Colon (tissue), 2 donors: ENCODE results near the gene SRRM3.
"Not testable (repeated sequence)": the region's sequence is repeated elsewhere in the genome, so short reads cannot be mapped to it uniquely, and the experiment has no call there.

Source experiments
- FAIRE-seq: peaks from 2 replicates; lab custom pipeline; 2012; peaks lifted over from hg19 to GRCh38; lab: Jason Lieb, UNC
- donor health status: control.
- donor health status: control.

SRRM3 gene

DNA sequence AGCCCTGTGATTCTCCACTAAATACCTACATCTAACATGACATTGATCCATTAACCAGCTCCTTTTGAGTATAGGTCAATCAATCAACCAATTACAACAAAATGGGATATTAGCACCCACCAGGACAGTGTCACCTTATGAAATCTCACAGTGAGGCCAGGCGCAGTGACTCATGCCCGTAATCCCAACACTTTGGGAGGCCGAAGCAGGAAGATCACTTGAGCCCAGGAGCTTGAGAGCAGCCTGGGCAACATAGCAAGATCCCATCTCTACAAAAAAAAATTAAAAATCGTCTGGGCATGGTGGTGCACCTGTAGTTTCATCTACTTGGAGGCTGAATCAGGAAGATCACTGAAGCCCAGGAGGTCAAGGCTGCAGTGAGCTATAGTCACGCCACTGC lies 28.5 kb downstream of the SRRM3 start:
- FAIRE-seq: no peak

- FAIRE-seq: no peak
Observed at GRCh38 chr7:76231071-76231470, 29.4 kb downstream of the SRRM3 start.

GRCh38 chr7:76231583-76231982 lies 29.9 kb downstream of the SRRM3 start:
- FAIRE-seq: no peak

- no peak for FAIRE-seq
Observed at GRCh38 chr7:76232698-76233097, 31.0 kb downstream of the SRRM3 start.

GRCh38 chr7:76233538-76234281 lies 32.0 kb downstream of the SRRM3 start:
- no peak for FAIRE-seq

DNA sequence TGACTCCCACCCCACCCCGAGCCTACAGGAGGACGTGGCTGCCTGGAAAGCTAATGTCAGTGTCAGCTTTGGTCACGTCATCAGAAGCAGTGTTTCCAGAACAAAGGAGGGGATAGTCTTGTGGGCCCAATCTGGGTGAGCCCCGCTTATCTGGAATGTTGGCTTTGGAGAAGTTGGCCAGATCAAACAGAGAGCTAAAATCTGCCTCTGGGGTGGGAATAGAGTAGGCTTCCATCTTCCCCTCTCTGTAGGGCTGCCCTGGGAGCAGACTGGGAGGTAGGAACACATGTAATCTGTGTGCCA lies 32.5 kb downstream of the SRRM3 start:
- no peak for FAIRE-seq

GRCh38 chr7:76234931-76235441 lies 33.3 kb downstream of the SRRM3 start:
- FAIRE-seq: no peak

- FAIRE-seq: no peak
Observed at GRCh38 chr7:76236224-76236623, 34.5 kb downstream of the SRRM3 start.

GRCh38 chr7:76238326-76238725 lies 36.6 kb downstream of the SRRM3 start:
- FAIRE-seq: no peak

GRCh38 chr7:76241141-76241540 lies 39.4 kb downstream of the SRRM3 start:
- FAIRE-seq: no peak

GRCh38 chr7:76242517-76243063 lies 40.9 kb downstream of the SRRM3 start:
- FAIRE-seq: not testable (repeated sequence)

GRCh38 chr7:76244781-76245391 lies 43.2 kb downstream of the SRRM3 start:
- FAIRE-seq: no peak

- FAIRE-seq: no peak
Observed at GRCh38 chr7:76246804-76247389, 45.2 kb downstream of the SRRM3 start.

DNA sequence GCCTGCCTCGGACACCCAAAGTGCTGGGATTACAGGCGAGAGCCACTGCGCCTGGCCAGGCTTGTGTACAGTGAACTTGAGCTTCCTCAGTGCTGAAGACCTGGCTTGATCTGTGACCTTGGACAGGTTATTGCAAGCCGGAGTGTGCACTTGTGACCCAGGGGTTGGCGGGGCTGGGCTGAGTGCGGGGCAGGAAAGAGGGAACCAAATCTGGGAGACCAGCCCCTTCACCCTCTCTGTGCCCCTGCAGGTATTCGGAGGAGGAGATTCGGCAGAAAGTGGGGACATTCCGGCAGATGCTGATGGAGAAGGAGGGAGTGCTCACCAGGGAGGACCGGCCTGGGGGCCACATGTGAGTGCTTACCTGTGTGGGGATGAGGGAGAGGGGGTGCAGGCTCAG lies 46.2 kb downstream of the SRRM3 start:
- no peak for FAIRE-seq

- no peak for FAIRE-seq
Observed at GRCh38 chr7:76252021-76252420, 50.3 kb downstream of the SRRM3 start.

- FAIRE-seq: no peak
Observed at GRCh38 chr7:76254781-76255180, 53.1 kb downstream of the SRRM3 start.

- no peak for FAIRE-seq
Observed at GRCh38 chr7:76257973-76258372, 56.3 kb downstream of the SRRM3 start.

GRCh38 chr7:76259124-76260093 lies 57.7 kb downstream of the SRRM3 start:
- no peak for FAIRE-seq

- no peak for FAIRE-seq
Observed at GRCh38 chr7:76260171-76260703, 58.5 kb downstream of the SRRM3 start.

GRCh38 chr7:76261329-76261728 lies 59.6 kb downstream of the SRRM3 start:
- FAIRE-seq: no peak

- FAIRE-seq: no peak
Observed at GRCh38 chr7:76261931-76262330, 60.2 kb downstream of the SRRM3 start.
